ENCODE data around the gene APLF.
"Not testable (repeated sequence)": the region's sequence is repeated elsewhere in the genome, so short reads cannot be mapped to it uniquely, and the experiment has no call there.

APLF gene

DNA sequence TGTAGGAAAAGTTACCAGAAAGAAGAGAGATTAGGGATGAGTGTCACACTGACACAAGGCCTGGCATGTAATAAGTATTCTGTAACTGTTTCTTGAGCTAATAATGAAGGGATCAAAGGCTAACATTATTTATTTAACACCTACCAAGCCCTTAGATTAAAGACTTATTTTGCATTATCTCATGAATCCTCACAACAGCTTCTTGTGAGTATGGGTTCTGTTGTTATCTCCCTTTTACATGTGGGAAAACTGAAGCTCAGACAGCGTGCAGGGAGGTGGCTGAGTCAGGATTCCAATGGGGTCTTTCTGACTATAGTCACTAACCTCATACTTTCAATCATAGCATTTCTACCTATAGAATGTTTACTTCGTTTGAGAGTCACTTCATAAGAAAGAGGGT lies 97.0 kb downstream of the APLF start:
- Histone ChIP-seq H3K4me3 (replicated peaks; ENCODE audit: low read depth, low read length) (no peak overlapping the region), H3K36me3 (ENCODE audit: control insufficient read depth, insufficient read depth, low read length) (no peaks in the 10 kb centered on the region), H3K27me3 (replicated peaks; ENCODE audit: control insufficient read depth, insufficient read depth, low read length) (no peaks in the 10 kb centered on the region)
- DNase-seq (ENCODE audit: extremely low read depth, insufficient read length) = no peak
- TF ChIP-seq CTCF (IDR thresholded peaks at IDR 0.05; ENCODE audit: insufficient read depth, low read length, poor library complexity, severe bottlenecking) = no peak

DNA sequence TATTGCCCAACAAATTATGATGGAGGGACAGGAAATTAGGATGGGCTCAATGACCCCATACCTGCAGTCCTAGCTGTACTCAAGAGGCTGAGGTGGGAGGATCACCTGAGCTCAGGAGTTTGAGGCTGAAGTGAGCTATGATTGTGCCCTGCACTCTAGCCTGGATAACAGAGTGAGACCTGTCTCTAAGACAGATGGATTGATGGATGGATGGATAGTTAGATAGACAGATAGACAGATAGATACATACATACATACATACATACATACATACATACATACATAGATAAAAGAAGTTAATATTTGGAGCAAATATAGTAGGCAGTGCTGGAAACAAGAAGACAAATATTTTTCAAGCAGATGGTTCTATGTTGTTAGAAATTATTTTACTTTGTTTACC lies 97.9 kb downstream of the APLF start:
- Histone ChIP-seq H3K27me3 (replicated peaks; ENCODE audit: control insufficient read depth, insufficient read depth, low read length) (no peaks in the 10 kb centered on the region), H3K36me3 (ENCODE audit: control insufficient read depth, insufficient read depth, low read length) (no peaks in the 10 kb centered on the region), H3K4me3 (replicated peaks; ENCODE audit: low read depth, low read length) (no peak overlapping the region)
- no peak for DNase-seq (ENCODE audit: extremely low read depth, insufficient read length)
- TF ChIP-seq CTCF (IDR thresholded peaks at IDR 0.05; ENCODE audit: insufficient read depth, low read length, poor library complexity, severe bottlenecking) = no peak

DNA sequence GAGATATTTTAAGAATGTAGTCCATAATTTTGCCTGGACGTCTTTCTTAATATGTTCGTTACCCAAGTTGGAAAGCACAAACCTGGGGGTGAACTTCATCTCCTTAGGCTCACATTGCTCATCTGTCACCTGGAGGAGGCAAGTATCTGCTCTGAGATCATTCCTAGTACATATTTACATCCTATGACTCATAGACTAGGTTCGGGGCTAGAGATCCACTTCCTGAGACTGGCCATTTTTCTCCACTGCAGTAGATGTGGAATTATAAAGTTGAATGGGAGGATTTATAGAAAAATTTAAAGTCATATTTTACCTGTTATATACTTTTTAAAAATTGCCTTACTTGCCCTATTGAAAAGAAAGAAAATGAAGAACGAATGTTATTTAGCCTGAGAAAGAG lies 98.5 kb downstream of the APLF start:
- Histone ChIP-seq H3K27me3 (replicated peaks; ENCODE audit: control insufficient read depth, insufficient read depth, low read length) (no peaks in the 10 kb centered on the region), H3K36me3 (ENCODE audit: control insufficient read depth, insufficient read depth, low read length) (no peaks in the 10 kb centered on the region), H3K4me3 (replicated peaks; ENCODE audit: low read depth, low read length) (no peak overlapping the region)
- no peak for TF ChIP-seq CTCF (IDR thresholded peaks at IDR 0.05; ENCODE audit: insufficient read depth, low read length, poor library complexity, severe bottlenecking)
- DNase-seq (ENCODE audit: extremely low read depth, insufficient read length) = no peak

DNA sequence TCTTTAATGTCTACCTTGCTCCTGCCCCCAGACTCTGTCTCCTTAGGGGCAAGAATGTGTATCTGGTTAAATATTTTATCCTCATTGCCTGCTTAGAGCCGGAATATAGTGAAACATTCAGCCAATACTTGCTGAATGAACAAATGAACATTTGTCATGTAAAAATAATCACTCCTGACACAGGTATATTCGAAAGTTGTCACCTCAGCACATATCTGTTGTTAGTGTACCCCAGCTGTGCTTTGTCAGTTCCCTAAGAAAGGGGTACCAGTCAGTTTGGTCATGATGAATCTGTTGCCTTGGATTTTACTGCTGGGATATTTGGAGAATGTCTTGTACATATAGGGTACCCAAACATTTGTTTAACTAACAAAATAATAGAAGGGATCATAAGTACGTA lies 99.0 kb downstream of the APLF start:
- Histone ChIP-seq H3K4me3 (replicated peaks; ENCODE audit: low read depth, low read length) (no peak overlapping the region), H3K36me3 (ENCODE audit: control insufficient read depth, insufficient read depth, low read length) (no peaks in the 10 kb centered on the region), H3K27me3 (replicated peaks; ENCODE audit: control insufficient read depth, insufficient read depth, low read length) (no peaks in the 10 kb centered on the region)
- no peak for DNase-seq (ENCODE audit: extremely low read depth, insufficient read length)
- no peak for TF ChIP-seq CTCF (IDR thresholded peaks at IDR 0.05; ENCODE audit: insufficient read depth, low read length, poor library complexity, severe bottlenecking)

- DNase-seq (ENCODE audit: extremely low read depth, insufficient read length) = no peak
- no peaks in the 10 kb centered on the region for H3K27me3 ChIP-seq (replicated peaks; ENCODE audit: control insufficient read depth, insufficient read depth, low read length)
- H3K4me3 ChIP-seq (replicated peaks; ENCODE audit: low read depth, low read length) = no peak overlapping the region
- H3K36me3 ChIP-seq (ENCODE audit: control insufficient read depth, insufficient read depth, low read length) = no peaks in the 10 kb centered on the region
- no peak for TF ChIP-seq CTCF (IDR thresholded peaks at IDR 0.05; ENCODE audit: insufficient read depth, low read length, poor library complexity, severe bottlenecking)
Measured at GRCh38 chr2:68568116-68568515, 100.7 kb downstream of the APLF start.

DNA sequence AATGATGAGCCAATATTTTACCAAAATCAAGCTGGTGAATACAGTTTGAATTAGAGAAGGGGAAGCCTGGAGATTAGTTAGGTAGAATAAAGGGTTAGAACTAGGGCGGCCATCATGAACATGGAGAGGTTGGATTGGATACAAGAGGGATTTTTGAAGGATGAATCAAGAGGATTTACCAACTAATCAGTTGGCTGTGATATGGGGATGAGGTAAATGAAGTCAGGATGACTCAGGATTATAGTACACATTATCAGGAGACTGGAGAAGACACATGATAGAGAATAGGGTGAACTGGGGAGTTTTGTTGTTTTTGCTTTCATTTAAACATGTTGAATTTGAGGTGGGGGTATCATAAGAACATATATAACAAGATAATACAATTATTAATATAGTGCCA lies 102.2 kb downstream of the APLF start:
- Histone ChIP-seq H3K27me3 (replicated peaks; ENCODE audit: control insufficient read depth, insufficient read depth, low read length) (no peaks in the 10 kb centered on the region), H3K36me3 (ENCODE audit: control insufficient read depth, insufficient read depth, low read length) (no peaks in the 10 kb centered on the region), H3K4me3 (replicated peaks; ENCODE audit: low read depth, low read length) (no peak overlapping the region)
- TF ChIP-seq CTCF (IDR thresholded peaks at IDR 0.05; ENCODE audit: insufficient read depth, low read length, poor library complexity, severe bottlenecking) = no peak
- no peak for DNase-seq (ENCODE audit: extremely low read depth, insufficient read length)

- not testable (repeated sequence) for DNase-seq (ENCODE audit: extremely low read depth, insufficient read length); H3K4me3 ChIP-seq (replicated peaks; ENCODE audit: low read depth, low read length); H3K36me3 ChIP-seq (ENCODE audit: control insufficient read depth, insufficient read depth, low read length); H3K27me3 ChIP-seq (replicated peaks; ENCODE audit: control insufficient read depth, insufficient read depth, low read length)
Measured at GRCh38 chr2:68570434-68570833, 103.0 kb downstream of the APLF start.

Measured in GM06990 (cell line).